Muscle layer of colon (tissue), 2 donors: ENCODE data around the gene AQP12A.

Source experiments
- H3K27ac ChIP-seq: one replicate; pipeline ENCODE4 v1.7.0; 2013; ENCODE audit warnings: low read depth, mild to moderate bottlenecking, low read length, moderate library complexity
- H3K27me3 ChIP-seq, 2 donors: one replicate each; pipeline ENCODE4 v1.7.0; 2013; ENCODE audit warnings: low read length in 2 of 2, mild to moderate bottlenecking in 2 of 2; ENCODE audit not compliant: insufficient read depth in 2 of 2, control insufficient read depth in 1 of 2
- H3K36me3 ChIP-seq: one replicate; pipeline ENCODE4 v1.7.0; 2013; ENCODE audit warnings: mild to moderate bottlenecking, low read length; ENCODE audit not compliant: insufficient read depth
- H3K4me1 ChIP-seq: one replicate; pipeline ENCODE4 v1.7.0; 2013; ENCODE audit warnings: mild to moderate bottlenecking, low read length; ENCODE audit not compliant: insufficient read depth
- H3K4me3 ChIP-seq, 2 donors: one replicate each; pipeline ENCODE4 v1.7.0; 2013; ENCODE audit warnings: low read length in 2 of 2, low read depth in 1 of 2, mild to moderate bottlenecking in 1 of 2, moderate library complexity in 1 of 2
- H3K9ac ChIP-seq: one replicate; pipeline ENCODE4 v1.7.0; 2013; ENCODE audit warnings: low read length
- H3K9me3 ChIP-seq: one replicate; pipeline ENCODE4 v1.7.0; 2013; ENCODE audit warnings: mild to moderate bottlenecking, low read length
- donor health status: abdominal sarcoma.
- donor health status: Adenocarcinoma of cecum.

The AQP12A gene

GRCh38 chr2:240730501-240731177 is 39.0 kb downstream of the AQP12A start:
- H3K9ac ChIP-seq: no peak overlapping the region
- H3K36me3 ChIP-seq: no peaks in the 10 kb centered on the region
- H3K4me1 ChIP-seq: no peaks in the 10 kb centered on the region
- no peak overlapping the region for H3K27ac ChIP-seq
- no peak overlapping the region for H3K4me3 ChIP-seq
- no peaks in the 10 kb centered on the region for H3K9me3 ChIP-seq
- peaks cover 0 to 7% of the 10 kb centered on the region in 2 donors for H3K27me3 ChIP-seq

GRCh38 chr2:240731178-240731545 is 39.5 kb downstream of the AQP12A start:
- no peak overlapping the region for H3K9ac ChIP-seq
- no peaks in the 10 kb centered on the region for H3K4me1 ChIP-seq
- H3K27ac ChIP-seq: no peak overlapping the region
- no peaks in the 10 kb centered on the region for H3K9me3 ChIP-seq
- peaks cover 0 to 10% of the 10 kb centered on the region in 2 donors for H3K27me3 ChIP-seq
- H3K4me3 ChIP-seq: no peak overlapping the region
- H3K36me3 ChIP-seq: no peaks in the 10 kb centered on the region

DNA sequence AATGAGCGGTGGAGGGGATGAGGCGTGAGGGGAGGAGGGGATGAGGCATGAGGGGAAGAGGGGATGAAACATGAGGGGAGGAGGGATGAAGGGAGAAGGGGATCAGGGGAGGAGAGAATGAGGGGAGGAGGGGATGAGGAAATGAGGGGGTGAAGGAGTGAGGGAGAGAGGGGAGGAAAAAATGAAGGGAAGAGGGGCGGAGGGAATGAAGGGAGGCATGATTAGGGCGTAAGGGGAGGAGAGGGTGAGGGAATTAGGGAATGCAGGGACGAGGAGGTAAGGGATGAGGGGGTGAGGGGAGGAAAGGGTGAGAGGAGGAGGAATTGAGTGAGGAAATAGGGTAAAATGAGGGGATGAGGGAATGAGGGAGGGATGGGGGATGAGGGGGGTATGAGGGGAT is 40.5 kb downstream of the AQP12A start:
- Histone ChIP-seq H3K9ac (no peak overlapping the region), H3K27ac (no peak overlapping the region), H3K9me3 (no peaks in the 10 kb centered on the region), H3K36me3 (no peaks in the 10 kb centered on the region), H3K4me3 (no peak overlapping the region), H3K4me1 (peaks cover 4% of the 10 kb centered on the region), H3K27me3 (peaks cover 0 to 13% of the 10 kb centered on the region in 2 donors)

GRCh38 chr2:240732911-240733622 is 41.4 kb downstream of the AQP12A start:
- no peaks in the 10 kb centered on the region for H3K9me3 ChIP-seq
- peaks cover 0 to 13% of the 10 kb centered on the region in 2 donors for H3K27me3 ChIP-seq
- H3K4me3 ChIP-seq: no peak overlapping the region
- no peaks in the 10 kb centered on the region for H3K36me3 ChIP-seq
- H3K9ac ChIP-seq: no peak overlapping the region
- peaks cover 9% of the 10 kb centered on the region for H3K4me1 ChIP-seq
- no peak overlapping the region for H3K27ac ChIP-seq

DNA sequence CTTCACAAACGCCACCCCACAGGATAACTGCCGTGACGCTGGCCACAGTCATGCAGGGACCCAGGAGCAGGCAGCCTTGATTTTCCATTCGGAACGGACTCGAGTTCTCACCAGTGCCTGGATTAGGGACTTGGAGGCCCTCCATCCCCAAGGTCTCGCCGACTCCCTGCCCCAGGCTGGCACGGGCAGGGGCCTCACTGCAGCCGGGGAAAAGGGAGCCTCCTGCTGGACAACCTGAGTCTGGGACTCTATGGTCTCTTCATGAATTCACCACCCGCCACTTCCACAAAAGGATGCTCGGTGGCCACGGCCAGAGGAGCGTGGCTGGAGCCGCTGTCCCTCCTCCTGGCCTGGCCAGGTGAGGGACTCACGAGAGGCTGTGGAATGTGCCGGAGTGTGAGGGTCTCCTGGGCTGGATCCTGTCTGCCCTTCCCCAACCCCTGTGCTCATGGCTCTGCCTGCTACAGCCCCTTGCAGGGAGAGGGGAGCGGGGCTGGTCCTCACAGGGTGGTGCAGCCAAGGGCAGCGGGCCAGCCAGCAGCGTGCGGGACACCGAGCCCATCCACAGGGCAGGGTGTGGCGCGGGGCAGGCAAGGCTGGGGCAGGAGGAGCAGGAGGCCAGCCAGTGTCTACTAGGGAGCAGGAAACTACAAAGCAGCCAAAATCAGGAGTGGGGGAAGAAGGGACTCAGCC is 42.3 kb downstream of the AQP12A start:
- no peak overlapping the region for H3K9ac ChIP-seq
- H3K27me3 ChIP-seq: peaks cover 0 to 13% of the 10 kb centered on the region in 2 donors
- no peaks in the 10 kb centered on the region for H3K9me3 ChIP-seq
- H3K36me3 ChIP-seq: no peaks in the 10 kb centered on the region
- peaks cover 10% of the 10 kb centered on the region for H3K4me1 ChIP-seq
- H3K27ac ChIP-seq: no peak overlapping the region
- no peak overlapping the region for H3K4me3 ChIP-seq

DNA sequence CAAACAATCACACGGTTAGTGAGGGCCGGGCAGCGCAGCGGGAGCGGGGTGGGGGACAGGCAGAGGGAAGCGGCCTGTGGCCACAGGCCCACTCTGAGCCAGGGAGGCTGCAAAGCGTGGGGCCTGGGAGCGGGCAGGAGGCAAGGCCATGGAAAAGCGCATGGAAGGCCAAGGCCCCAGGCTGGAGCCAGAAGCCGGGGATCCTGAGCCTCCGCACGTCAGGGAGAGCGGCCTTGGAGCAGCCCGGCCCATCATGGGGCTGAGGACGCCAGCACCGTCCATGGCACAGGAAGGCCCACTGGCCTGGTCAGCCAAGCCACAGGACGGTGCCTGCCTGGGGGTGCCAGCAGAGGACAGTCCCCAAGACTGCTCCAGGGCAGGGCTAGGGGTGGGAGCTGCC is 43.1 kb downstream of the AQP12A start:
- peaks cover 10% of the 10 kb centered on the region for H3K4me1 ChIP-seq
- H3K36me3 ChIP-seq: no peaks in the 10 kb centered on the region
- H3K27ac ChIP-seq: no peak overlapping the region
- no peak overlapping the region for H3K4me3 ChIP-seq
- peaks cover 0 to 13% of the 10 kb centered on the region in 2 donors for H3K27me3 ChIP-seq
- no peak overlapping the region for H3K9ac ChIP-seq
- H3K9me3 ChIP-seq: no peaks in the 10 kb centered on the region

- Histone ChIP-seq H3K9me3 (no peaks in the 10 kb centered on the region), H3K27me3 (peaks cover 0 to 9% of the 10 kb centered on the region in 2 donors), H3K36me3 (no peaks in the 10 kb centered on the region), H3K4me3 (no peak overlapping the region), H3K27ac (no peak overlapping the region), H3K9ac (no peak overlapping the region), H3K4me1 (peaks cover 10% of the 10 kb centered on the region)
Measured at GRCh38 chr2:240735476-240735875, 43.8 kb downstream of the AQP12A start.

GRCh38 chr2:240736281-240737250 is 44.9 kb downstream of the AQP12A start:
- peaks cover 10% of the 10 kb centered on the region for H3K4me1 ChIP-seq
- no peaks in the 10 kb centered on the region for H3K9me3 ChIP-seq
- H3K27ac ChIP-seq: no peak overlapping the region
- no peak overlapping the region for H3K4me3 ChIP-seq
- no peak overlapping the region for H3K9ac ChIP-seq
- peaks cover 0 to 9% of the 10 kb centered on the region in 2 donors for H3K27me3 ChIP-seq
- H3K36me3 ChIP-seq: no peaks in the 10 kb centered on the region

- Histone ChIP-seq H3K4me3 (no peak overlapping the region), H3K27ac (no peak overlapping the region), H3K4me1 (peaks cover 10% of the 10 kb centered on the region), H3K36me3 (no peaks in the 10 kb centered on the region), H3K9me3 (no peaks in the 10 kb centered on the region), H3K27me3 (peaks cover 0 to 9% of the 10 kb centered on the region in 2 donors), H3K9ac (no peak overlapping the region)
Measured at GRCh38 chr2:240737512-240737911, 45.8 kb downstream of the AQP12A start.

GRCh38 chr2:240737958-240738357 is 46.3 kb downstream of the AQP12A start:
- Histone ChIP-seq H3K36me3 (no peaks in the 10 kb centered on the region), H3K4me3 (no peak overlapping the region), H3K27me3 (peaks cover 0 to 9% of the 10 kb centered on the region in 2 donors)

DNA sequence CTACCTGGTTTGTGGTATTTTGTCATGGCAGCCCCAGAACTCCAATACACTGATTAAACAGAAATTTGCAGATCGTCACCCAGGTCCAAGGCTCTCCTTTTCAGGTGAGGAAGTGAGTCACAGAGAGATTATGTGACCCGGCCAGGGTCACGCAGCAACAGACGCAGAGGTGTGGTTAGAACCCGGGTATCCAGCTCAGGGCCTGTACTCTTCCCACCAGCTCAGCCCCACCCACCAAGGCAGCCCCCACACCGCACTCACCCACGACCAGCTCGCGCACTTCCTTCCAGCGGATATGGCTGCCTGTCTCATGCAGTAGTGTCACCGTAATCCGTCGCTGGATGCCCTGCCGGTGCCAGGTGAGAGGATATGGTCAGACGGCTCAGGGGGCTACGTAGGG is 48.1 kb downstream of the AQP12A start:
- H3K9me3 ChIP-seq: no peaks in the 10 kb centered on the region
- H3K9ac ChIP-seq: no peak overlapping the region
- H3K4me3 ChIP-seq: no peak overlapping the region
- peaks cover 0 to 9% of the 10 kb centered on the region in 2 donors for H3K27me3 ChIP-seq
- no peaks in the 10 kb centered on the region for H3K36me3 ChIP-seq
- H3K4me1 ChIP-seq: peaks cover 10% of the 10 kb centered on the region
- no peak overlapping the region for H3K27ac ChIP-seq

More at GRCh38 chr2:240737958-240738357, 46.3 kb downstream of the AQP12A start:
- no peaks in the 10 kb centered on the region for H3K9me3 ChIP-seq
- H3K27ac ChIP-seq: no peak overlapping the region
- H3K4me1 ChIP-seq: peaks cover 10% of the 10 kb centered on the region
- H3K9ac ChIP-seq: no peak overlapping the region
